GM21390 (cell line): ENCODE measurements around the gene SAPCD1.

Experiments
- ATAC-seq: cut with Tn5 transposase; IDR thresholded peaks from one replicate; pipeline ENCODE4 v1.9.1; 2021; ENCODE audit not compliant: unreplicated experiment

The SAPCD1 gene

DNA sequence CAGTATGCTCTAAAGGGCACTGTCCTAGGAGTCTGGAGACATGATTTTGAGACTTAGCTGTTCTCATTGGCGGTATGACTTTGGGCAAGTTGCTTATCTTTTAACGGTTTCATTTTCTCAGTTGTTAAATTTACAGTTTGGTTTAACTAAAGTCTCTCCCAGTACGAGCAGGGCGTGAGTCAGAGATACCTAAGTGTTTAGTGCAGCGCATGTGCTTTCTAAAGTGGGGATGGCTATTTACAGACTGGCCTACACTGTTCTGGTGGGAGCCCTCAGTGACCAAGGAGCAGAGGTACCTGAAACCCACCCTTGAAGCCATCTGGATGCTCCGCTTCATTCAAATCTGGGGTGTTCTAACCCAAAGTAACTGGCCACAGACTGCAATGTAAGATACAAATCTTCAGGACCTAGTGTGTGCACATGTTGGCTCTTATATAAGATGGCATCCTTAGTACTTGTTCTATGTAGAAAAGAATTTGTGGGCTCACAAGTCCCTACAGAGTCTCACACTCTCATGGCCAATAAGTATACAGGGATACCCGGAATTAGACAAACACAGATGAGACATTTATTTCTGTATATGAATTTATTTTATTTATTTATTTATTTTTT, 11.9 kb upstream of the SAPCD1 start:
- ATAC-seq: no peak

DNA sequence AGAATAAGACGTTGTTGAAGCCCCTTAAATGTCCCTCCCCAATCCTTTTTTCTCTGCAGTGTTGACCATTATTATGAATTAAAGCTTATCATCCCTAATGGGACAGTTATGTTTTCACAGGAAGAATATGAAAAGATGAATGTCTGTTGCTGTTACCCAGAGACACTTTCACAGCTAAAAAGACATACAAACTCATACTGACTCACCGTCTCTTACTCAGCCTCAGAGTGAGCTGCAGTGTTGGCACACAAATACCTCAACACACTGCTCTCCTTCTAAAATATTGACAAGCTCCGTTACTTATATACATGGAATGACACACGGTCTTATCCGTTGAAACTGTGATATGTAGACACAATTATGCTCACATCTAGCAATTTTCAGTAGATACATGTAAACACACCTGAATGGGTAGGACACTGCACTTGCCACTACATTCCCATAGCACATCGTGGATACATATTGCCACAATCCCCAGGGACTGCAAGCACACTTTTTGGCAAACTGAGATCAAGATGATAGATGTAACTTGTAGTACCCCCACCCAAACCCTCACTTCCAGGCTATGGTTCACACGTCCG, 9.6 kb upstream of the SAPCD1 start:
- ATAC-seq: no peak

DNA sequence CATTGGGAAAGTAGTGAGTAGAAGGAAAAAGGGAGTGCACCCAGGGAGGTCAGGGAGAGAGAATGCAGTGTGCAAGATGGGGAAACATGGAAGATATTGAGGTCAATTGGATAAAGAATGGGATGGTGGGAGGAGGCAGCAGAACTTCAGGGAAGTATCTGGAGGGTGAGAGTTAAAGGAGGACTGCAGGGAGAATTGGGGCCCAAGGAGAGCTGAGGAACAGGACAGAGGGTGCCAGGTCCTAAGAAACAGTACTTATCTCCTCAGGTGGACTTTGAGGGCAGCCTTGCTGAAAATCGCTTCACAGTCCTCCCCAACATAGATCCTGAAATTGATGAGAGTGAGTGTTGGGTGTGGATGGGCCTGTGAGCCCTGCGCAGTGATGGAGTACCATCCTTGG, 4.2 kb upstream of the SAPCD1 start:
- no peak for ATAC-seq

DNA sequence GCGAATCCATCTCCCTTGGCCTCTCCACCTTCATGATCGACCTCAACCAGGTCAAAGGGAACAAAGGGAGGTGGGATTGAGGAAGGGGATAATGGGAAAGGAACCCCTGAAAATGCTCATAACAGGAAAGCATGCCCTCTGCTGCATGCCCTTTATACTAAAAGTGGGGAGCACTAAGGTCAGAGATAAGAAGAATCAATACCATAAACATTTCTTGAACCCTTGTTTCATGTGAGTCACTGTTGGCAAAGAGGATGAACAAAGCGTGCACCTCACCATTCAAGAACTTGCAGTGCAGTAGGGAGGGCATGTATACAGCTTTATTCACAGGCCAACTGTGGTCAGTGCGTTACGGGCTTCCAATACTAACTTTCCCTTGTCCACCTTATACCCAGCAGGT, 1.7 kb upstream of the SAPCD1 start:
- ATAC-seq: no peak

DNA sequence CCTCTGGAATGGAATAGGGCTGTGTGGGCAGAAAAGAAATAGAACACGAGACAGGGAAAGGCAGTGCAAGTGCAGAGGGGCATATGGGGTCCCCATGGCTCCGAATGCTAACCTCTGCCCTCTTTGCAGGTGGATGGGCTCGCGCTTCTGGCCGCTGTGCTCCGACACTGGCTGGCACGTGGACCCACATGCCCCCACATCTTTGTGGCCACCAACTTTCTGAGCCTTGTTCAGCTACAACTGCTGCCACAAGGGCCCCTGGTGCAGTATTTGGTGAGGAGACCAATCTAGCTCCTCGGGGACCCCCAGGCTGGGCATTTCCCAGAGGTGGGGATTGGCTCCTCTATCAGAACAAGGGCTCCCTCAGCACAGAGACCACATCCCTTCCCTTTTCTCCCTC, 1.1 kb upstream of the SAPCD1 start:
- ATAC-seq: no peak

DNA sequence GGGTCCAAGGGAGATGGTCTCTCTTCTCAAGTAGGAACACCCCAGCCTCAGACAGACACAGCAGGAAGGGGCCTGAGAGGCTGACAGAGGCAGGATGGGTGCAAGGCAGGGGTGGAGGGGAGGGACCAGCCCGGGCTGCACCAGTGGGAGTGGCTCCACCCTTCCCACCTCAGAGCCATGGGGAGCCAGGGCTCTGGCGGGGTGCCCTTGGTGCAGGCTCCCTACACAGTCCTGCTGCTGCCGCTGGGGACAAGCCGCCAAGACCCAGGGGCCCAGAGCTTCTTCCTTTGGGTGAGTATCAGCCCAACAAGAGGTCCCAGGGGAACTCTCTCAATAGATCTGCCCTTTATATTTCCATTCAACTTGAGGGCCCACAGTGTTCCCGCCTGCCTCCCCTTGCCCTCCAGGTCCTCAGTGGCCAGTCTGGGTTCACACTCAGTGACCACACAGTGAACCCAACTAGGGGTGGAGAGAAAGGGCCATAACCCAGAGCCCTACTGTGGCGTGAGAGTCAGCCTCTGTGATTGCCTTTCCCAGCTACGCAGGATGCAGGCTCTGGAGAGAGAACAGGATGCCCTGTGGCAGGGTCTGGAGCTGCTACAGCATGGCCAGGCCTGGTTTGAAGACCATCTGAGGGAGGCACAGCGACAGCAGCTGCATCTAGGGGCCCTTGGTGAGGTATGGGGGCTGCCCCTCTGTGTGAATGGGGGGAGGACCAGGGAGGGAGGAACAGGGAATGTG, 592 bp downstream of the SAPCD1 start:
- no peak for ATAC-seq

DNA sequence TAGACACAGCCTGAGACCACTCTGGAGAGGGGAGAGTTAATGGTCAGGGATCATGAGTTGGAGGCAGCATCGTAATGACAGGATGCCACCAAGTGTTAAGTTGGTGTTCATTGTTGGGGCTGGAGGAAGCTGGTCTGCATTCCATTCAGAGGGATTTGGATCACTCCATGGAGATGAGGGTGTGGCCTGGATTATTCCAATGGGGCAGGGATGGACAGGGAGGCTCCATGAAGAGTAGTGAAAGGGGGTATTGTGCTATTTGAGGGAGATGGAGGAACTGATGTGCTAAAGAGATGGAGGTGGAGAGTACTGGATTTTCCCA, 1.1 kb downstream of the SAPCD1 start:
- ATAC-seq: no peak

DNA sequence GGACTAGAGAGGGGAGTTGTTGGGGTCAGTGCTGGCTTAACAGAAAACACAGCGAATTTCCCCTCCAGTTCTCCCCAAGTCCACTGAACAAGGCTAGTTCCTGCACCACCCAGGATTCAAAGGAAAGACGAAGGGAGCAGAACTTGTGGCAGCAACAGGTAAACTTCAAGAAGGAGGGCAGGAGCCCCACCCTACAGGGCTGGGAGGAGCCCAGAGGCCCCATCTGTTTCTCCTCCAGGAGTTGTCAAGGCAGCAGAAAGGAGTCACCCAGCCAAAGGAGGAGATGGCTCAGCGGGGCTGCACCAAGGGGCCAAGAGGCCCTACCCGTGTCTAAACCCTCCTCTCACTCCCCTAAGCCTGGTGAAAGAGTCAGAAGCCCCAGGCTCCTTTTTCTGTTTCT, 1.7 kb downstream of the SAPCD1 start:
- no peak for ATAC-seq

DNA sequence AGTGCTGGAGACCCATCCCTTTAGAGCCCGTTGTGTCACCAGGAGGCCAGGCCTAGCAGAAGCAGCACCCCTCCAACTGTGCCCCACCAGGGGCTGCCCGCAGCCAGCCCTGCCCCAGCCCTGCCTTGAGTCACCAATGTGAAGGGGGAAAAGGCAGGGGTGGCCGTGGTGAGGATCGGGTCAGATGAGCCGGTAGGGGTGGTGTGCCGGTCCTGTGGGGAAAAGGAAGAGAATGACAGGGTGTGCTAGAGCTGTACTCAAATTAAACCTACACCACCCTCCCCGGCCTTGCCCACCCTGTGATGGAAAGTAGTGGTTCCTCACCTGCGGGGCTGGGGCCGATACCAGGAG, 3.1 kb downstream of the SAPCD1 start:
- no peak for ATAC-seq

DNA sequence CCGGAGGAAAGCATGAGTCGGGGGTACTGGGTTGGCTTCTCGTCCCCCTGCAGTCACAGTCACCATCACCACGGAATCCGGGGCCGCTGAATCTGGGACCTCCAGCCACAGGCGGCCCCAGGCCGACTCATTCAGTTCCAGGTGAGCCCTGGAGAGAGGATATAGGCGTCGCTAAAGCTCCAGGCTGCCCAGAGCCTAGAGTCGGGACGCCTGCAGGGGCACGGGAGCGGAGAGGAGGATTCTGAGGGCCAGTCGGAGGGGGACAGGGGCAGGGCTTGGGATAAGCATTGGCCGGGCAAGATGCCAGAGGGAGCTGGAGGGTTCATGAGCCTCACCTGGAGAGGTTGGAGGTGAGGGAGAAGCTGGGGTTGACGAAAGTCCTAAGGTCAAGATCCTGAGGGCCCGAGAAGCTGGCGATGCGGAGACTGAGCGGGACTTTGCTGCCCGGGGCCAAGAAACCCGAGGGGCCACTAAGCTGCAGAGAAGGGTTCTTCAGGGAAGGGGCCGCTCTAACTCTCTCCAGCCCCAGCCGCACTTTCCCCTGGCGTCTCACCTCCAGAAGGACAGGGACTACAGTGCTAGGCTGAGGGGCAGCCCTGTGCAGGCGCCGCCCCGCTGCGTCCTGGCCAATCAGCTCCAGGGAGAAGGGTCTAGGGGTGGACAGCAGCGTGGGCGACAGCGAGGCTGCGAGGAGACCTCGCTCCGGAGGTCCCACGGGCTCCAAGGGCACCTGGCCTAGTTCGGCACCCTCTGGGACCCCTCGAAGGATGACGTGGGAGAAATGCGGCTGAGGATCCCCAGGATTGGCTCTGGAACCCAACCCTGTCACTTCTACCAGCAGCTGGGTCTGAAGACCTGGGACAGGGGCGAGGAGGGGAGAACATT, 3.7 kb downstream of the SAPCD1 start:
- ATAC-seq: no peak

DNA sequence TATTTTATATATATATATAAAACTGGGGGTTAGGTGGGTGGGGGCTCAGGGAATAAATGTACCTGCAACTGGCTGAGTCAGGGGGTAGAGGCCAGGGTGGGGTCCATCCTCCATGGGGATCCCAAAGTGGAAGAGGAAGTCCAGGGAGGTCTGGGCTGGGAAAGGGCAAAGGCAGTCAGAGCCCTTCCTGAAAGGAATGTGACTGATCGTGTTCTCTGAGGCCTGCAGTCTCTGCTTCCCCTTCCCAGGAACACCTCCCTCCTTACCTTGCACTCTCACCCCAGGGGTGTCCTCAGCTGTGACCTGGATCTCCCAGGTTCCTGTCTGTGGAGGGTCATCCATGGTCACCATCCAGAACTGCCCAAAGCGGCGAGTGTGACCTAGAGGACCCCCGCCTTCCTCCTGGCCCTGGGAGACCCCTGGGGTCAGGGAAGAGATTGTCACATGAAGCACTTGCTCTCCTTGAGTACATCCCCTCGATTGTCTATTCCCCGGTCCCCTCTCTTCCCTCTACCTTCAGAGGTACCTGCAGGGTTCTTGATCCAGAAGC, 4.7 kb downstream of the SAPCD1 start:
- ATAC-seq: no peak

DNA sequence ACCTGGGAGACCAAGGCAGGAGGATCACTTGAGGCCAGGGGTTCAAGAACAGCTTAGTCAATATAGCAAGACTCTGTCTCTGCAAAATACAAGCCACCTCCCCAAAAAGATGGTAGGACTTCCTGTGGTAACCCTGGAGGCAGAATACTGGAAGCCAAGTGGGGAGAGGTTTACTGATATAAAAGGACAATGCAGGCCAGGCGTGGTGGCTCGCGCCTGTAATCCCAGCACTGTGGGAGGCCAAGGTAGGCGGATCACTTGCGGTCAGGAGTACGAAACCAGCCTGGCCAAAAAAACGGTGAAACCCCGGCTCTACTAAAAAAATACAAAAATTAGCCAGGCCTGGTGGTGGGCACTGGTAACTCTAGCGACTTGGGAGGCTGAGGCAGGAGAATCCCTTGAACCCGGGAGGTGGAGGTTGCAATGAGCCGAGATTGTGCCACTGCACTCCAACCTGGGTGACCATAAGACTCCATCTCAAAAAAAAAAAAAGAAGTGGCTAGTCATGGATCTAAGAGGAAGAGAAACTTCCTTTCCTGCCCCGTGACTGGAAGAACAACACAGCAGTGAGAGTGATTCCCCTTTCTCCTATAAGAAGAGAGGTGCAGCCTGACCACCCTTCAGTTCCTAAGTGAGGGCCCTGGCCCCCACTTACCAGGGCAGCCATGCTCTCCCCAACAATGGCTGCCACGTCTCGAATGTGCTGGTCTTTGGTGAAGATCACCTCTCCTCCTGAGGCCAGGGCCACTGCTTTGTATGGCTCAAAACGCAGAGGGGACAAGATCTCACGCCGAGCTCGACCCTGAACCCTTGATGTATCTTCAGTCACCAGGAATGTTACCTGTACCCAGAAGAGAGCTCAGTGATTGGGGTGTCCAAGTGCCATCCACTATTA, 6.2 kb downstream of the SAPCD1 start:
- no peak for ATAC-seq

DNA sequence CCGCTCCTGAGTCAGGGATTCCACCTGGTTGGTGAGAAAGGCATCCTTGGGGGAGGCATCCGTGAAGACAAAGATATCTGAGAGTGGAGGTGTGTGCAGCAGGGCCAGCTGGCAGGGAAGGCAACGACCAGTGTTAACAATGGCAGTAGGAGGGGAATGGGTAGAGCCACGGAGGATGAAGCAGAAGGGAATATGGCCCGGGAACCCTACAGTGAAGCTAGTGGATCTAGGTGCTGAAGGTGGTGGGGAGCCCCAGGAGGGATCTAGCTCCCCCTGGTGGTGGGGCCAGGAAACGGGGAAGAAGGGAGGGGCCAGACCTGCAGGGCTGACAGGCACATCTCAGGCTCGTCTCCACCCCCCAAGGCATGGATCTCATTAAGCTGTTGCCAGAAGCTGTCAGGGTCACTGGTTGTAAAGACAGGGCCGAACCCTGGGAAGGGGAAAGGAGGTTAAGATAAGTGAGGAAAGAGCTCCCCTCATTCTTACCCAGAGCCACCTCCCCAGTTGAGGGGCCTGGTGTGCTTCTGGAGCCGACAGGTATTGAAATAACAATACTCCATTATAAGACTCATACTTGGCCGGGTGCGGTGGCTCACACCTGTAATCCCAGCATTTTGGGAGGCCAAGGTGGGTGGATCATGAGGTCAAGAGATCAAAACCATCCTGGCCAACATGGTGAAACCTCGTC, 7.4 kb downstream of the SAPCD1 start:
- no peak for ATAC-seq

DNA sequence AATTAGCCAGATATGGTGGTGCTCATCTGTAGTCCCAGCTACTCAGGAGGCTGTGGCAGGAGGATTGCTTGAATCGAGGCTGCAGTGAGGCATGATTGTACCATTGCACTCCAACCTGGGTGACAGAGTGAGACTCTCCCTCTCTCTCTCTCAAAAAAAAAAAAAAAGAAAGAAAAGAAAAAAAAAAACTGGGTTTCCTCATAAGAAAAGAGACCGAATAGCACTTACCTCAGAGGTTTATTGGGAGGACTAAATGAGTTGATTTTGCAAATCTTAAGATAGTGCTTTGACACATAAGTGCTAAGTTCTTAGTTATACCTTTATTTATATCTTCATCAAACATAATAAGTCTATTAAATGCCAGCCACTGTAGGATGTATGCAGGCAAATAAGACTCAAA, 8.4 kb downstream of the SAPCD1 start:
- no peak for ATAC-seq

DNA sequence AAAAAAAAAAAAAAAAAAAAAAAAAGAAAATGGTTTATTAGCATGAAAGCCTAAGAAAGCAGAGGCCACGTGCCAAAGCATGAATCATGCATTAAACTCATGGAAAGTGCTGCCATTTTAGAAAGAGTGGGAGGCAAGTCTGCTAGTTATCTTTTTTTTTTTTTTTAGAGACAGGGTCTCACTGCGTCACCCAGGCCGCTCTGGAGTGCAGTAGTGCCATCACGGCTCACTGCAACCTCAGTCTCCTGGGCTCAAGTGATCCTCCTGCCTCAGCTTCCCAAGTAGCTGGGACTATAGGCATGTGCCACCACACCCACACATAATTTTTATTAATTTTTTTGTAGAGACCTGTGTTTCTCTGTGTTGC, 9.5 kb downstream of the SAPCD1 start:
- ATAC-seq: no peak

DNA sequence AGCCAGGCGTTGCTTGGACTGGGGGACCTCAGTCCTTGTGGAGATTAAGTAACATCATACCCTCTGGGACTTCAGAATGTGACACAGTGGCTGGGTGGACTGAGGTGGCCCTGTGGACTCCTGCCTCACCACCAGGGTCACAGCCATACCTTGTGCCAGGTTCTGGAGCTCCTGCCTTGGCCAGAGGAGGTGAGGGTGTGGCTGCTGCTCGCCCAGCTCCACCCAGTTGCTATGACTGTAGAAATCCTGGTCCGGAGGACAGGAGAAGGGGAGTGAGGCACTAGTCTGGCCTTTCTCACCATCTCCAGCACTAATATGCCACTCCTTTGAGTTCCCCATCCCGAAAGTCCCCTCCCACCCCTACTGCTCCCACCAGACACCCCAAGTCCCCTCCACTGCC, 12.7 kb downstream of the SAPCD1 start:
- no peak for ATAC-seq

DNA sequence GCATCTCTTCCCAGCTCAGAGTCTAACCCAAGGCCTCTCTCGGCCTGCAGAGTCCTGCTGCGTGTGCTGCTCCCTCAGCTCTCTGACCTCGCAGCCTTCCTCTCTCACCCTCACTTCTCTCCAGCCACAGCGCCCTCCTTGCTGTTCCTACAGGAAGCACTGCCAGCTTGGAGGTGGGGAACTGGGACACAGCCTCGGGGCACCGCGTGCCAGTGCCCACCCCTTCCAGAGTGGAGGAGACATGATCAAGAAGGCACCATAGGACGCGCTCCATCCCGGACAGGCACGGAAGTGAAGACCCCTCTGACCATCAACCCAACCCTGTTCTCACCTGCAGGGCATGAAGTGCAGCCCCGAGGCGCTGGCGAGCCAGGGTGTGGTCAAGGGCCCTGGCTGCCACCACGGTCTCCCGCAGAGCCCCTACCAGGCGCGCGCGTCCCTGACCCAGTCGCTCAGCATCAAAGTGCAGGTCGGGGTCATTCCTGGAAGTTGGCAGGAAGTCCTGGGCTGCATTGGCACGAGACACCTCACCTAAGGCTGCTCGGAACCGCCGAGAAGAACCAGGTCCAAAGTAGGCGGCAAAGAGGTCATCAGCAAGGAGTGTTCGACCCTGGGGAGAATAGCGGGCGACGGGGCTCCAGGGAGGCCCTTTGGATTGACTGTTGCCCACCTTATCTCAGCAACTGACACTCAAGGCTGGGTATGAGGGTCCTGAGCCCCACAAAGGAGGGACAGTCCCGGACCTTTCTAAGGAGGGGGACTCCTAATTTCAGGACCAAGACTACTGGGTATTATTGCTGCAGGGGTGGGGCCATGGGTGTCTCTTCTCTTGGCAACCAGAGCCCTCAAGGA, 13.4 kb downstream of the SAPCD1 start:
- no peak for ATAC-seq

DNA sequence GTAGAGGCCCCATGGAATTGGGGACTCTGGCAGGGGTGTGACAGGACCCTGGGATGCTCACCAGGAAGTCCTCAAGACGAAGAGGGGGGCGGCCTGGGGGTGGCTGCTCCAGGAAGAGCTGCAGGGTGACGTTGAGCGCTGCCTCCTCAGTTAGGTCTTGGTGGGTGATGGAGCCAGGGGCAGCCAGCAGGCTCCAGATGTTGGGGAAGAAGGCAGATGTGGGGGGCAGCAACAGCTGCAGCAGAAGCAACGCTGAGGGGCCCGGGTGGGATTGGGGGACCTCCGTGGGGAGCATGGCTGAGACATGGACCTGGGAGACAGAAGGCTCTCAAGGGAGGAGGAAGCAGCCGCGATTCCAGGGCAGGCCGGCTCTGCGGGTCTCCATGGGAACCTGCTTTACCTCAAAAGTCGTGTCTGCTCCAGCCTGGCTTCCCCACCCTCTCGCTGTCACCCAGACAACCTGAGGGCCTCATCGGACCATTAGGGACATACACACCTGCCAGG, 14.1 kb downstream of the SAPCD1 start:
- ATAC-seq: no peak
